ENCODE measurements around the gene PHF8.
A peak's percentile ranks its signal among the peaks of the same experiment; 100 is the strongest.

The PHF8 gene

DNA sequence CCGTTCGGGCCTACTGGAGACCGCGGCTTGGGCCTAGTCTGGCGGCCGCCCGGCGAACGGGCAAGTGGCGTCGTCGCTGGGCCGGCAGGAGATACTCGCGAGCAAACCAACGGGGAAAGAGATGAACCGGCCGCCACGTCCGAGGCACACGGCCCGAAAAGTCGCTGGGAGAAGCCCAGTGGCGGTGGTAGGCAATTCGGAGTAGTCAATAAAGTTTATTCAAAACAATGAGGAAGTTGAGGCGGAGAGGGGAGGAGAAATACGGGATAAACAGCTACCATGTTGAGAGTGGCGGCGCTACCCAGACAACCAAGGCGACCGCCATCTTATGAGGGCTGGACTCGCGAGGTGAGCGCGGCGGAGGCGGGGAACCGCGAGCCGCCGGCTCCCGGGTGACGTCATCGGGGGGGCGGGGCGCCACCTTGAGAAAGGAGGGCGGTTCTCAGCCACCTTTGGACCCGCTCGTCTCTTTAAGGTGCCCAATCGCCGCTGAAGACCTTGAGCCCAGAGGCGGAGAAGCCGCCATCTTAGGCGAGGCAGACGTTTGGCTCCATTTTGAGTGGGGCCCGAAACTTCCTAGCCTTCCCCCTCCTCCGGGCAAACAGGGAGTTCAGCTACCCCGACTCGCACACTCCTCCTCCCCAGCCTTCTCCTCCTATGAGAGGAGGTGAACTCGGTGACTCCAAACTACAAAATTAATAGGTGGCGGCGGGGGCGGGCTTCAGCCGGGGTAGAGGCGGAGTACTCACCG lies at the start of gene PHF8:
Gene PHF8, minus strand, starts transcription at position 348 of the 751 bp plus-strand sequence. CDS start 1,745 bp downstream, outside the sequence.
- DNase-seq: peak; percentile 97

DNA sequence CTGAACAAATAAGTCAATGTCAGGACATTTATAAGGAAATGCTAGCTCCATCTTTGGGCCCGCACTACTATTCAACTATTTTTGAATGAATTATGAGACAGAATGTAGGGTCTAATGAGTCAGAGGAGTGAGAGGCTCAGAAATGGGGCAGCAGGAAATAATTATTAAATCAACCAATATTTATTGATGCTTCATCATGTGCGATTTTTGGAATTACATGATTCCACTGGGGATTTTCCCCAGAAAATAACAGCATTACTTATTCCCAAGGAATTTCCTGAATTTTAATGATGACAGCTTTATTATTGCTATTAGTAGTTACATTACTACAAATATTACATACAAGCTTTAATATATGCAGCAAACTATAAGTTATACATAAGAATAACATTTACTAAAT lies 49.3 kb upstream of the PHF8 start:
- DNase-seq: no peak

DNA sequence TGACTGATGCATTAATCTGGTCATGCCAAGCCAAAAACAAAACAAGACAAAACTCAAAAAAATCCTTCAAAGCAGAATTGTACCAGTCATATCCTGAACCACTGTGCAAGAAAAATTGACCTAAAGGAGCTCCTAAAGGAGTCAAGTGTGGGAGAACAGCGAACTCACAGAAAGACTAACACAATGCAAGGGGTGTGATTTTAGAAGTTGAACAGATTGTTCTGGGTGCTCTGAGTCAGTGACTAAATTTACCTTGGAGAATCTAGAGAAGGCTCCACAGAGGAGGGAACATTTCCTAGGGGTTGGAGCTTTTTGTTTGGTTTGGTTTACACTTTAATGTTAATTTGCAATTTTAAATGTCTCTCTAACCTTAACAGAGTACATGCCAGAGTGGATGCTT lies 48.9 kb upstream of the PHF8 start:
- DNase-seq: no peak

DNA sequence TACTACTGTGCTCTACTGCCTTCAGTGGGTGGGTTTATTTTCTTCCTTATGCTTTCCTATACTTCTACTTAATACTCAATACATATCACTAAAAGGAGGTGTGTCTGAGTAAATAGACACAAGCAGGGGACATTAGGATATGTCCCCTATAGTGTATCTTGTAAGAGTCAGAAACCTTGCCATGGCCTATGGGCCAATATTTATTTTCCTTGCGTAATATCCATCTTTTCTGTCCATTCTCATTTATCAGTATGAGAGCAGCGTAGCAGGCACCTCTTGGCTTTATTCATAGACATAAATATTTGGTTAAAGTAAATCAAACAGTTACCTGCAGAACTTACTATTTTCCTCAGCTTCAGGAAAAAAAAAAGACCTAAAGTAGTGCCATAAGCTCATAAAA lies 46.6 kb upstream of the PHF8 start:
- DNase-seq: no peak

DNA sequence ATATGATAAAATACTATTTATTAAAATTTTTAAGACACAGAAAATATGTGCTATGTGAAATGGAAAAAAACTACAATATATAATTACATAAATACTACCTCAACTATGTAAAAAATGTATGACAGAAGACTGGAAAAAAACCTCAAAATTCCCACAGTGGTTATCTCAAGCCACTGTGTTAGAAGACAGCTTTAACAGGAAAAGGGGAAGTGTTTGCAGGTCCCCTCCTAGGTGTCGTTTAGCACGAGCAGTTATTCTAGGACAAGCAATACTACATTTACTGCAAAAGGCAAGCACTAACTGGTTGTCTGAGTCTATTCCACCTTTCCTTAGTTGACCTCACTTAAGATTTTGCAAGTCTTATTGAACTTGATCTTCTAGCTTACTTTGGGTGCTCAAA lies 44.9 kb upstream of the PHF8 start:
- no peak for DNase-seq

DNA sequence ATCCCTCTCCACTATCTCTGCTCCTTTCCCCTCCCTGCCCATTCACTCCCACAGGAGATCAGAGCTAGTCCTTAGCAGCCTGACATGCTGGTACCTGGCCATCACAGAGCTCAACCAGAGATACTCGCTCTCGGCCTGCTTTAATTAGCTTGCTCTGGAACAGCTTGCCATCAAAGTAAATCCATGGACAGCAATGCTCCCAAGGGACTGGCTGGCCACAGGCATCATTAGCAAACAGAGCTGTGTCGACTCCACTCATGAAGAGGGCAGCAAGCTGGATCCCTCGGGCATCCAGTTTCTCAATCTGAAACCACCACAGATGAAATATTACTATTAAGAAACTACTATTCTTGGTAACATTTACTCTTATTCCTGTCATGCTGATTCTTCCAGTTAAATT lies 43.4 kb upstream of the PHF8 start:
- no peak for DNase-seq

DNA sequence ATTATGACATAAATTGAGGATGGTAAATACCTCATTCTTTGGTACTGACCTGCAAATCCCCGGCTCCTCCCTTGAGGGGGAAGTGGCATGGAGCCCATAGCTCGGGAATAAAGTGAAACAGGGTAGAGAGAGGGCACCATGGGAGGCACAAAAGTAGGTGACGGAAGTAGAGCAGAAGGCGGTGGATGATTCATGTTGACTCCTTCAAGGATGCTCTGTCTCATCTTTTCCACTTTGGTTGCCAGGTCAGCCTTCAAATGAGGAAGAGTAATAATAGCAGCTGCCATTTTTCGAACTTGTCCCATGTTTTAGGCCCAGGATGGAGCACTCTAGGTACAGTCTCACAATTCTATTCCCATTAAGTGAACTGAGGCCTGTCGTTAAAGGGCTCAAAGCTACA lies 41.4 kb upstream of the PHF8 start:
- DNase-seq: no peak

DNA sequence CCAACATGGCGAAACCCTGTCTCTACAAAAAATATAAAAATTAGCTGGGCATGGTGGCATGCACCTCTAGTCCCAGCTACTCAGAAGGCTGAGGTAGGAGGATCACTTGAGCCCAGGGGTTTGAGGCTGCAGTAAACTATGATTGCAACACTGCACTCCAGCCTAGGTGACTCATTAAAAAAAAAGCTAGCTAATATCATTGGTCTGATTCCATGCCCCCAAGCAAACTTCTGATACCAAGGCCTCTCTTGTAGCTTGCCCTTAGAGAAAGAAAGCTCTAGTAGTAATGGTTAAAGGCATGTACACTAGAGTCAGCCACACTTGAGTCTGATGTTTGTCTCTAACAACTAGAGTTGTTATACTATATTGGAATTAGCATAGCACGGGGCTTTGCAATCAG lies 32.6 kb upstream of the PHF8 start:
- no peak for DNase-seq

DNA sequence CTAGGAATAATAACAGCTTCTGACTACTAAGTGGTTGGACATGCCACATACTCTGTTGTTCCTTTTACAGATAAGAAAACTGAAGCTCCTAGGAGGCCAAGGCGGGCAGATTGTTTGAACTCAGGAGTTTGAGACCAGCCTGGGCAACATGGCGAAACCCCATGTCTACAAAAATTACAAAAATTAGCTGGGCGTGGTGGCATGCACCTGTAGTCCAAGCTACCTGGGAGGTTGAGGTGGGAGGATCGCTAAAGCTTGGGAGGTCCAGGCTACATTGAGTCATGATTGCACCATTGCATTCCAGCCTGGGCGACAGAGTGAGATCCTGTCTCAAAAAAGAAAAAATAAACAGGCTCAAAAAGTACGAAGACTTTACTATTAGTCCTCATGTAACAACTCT lies 30.6 kb upstream of the PHF8 start:
- DNase-seq: no peak

DNA sequence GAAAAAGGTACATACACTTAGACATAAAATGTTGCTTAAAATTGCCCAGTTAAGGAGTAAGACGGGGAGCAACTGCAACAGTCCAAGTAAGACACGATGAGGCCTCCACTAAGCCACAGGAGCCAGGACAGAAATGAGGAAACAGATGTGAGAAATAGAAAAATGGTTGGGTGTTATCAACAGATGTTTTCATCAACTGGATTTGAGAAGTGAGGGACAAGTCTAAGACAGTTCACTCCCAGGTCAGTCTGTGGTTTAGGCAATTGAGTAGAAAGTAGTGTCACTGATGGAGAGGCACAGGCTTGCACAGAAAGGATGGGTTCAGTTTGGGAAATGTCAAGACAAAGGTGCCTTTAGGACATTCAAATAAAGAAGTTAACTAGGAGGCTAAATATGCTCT lies 23.5 kb upstream of the PHF8 start:
- no peak for DNase-seq

DNA sequence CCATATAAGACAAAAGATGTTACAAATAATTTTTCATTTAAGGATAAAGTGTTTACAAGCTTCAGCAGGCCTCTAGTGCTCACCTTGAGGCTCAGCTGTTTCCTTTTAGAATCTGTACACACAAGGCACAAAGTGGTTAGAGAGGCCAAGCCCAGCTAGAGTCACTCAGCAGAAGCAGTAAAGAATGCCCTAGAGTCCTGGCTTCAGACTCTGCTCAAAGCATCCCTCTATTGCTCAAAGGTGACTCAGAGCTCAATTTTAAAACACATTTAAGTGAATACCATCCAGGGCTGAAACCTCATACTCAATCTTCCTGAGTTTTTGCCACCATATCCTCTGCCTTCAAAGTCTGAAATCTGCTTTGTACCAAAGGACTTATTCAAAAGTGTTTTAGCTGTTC lies 22.6 kb upstream of the PHF8 start:
- no peak for DNase-seq

DNA sequence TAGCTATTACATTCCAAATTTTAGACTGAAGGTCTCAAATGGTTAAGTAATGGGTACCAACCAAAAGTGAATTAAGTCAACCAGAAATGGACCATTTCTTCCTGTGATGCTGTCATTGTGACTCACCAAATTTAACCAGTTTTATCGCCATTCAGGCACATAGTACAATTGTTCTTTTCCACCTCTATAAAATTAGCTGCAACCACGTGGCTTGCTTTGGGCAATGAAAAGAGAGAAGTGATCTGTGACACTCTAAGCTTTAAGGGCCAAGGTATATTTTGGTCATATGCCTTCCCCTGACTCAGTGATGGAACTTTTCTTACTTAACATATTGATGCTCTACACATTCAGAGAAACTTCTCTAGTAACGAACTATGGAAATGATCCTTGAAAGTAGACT lies 20.3 kb upstream of the PHF8 start:
- DNase-seq: no peak

DNA sequence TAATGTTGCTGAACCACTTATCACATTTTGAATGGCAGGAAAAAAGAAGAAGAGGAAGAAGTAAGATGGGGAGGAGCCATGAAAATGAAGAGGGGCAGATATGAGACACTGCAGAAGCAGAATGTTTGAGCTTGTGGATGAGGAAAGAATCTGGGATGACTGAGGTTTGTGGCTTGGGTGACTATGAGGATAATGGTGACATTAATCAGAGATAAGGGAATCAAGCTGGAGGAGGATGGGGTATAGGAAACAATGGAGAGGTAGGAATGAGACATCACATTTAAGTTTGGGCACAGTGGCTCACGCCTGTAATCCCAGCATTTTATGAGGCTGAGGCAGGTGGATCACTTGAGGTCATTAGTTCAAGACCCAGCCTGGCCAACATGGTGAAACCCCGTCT lies 19.1 kb upstream of the PHF8 start:
- no peak for DNase-seq

DNA sequence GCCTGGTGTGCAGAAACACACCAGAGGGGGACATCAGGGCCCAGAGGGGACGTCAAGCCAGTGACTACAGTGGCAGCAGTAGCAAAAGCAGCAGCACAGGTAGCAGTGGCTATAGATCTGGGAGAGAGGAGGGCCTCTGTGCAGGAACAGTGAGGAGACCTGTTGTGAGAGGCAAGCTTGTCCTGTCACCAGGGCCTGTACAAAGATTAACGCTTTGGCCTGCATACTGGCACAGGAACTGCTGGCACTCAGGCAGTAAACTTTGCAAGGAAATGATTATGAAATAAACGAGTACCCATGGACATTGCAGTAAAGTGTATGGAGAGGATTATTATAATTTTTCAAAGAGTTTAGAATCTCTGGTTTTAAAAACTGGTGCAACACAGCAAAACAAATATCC lies 5.5 kb upstream of the PHF8 start:
- no peak for DNase-seq

DNA sequence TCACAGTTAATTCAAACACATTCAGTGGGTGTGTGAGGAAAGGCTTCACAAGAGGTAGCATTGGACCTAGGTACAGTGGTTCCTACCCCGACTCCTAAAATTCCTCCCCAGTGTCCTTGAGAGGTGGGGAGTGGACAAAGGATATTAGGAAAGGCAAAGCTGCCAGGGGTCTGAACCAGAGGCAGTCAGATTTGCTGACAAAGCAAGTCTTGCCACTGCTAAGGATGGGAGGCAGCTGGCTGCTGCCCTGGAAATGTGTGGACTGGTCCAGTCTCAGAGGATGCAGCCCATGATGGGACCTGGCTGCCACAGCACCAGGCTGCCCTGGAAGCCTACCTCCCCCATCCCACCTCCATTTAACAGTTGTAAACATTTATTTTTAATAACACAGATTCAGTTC lies 4.1 kb upstream of the PHF8 start:
- DNase-seq: no peak

DNA sequence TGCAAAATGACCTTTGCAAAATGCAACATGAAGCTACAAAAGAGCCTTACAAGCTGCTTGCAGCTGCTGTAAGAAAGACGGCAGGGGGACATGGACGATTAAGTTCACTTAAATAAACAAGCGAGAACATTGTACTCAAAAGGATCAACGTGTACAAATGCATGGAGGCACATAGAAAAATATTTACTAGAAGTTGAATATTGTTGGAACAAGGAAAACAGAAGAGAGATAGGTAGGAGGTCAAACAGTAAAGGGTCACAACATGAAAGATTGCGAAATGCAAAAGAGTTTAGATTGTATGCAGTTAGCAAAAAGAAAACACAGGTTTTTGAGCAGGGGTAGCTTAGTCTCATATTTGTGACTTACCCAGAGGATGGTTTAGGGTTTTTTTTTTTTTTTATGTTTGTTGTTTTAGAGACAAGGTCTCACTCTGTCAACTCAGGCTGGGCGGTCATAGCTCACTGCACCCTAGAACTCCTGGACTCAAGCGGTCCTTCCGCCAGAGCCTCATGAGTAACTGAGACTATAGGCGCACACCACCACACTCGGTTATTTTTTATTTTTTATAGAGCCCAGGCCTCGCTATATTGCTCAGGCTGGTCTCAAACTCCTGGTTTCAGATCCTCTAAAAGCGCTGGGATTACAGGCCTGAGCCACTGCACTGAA lies 1.4 kb upstream of the PHF8 start:
- DNase-seq: no peak

DNA sequence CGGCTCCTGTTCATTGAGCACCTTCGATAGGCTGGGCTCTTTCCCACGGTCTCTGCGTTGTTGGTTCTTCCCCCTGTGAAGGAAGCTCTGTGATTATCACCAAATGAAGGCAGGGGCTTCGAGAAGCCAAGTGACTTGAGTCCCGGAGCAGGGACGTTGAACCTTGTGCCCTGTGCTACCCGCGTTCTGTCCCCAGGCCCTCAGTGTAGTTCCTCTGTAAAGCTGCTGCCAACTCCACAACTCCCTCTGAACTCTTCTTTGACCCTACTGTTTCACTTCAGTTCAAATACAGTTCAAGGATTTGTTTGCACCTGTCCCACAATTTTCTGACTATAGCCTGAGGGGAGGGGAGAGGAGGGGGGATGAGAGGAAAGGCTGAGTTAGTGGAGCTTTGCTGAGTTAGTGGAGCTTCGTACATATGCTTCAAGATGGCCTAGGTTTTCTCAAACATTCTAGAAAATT lies 635 bp upstream of the PHF8 start:
- no peak for DNase-seq

DNA sequence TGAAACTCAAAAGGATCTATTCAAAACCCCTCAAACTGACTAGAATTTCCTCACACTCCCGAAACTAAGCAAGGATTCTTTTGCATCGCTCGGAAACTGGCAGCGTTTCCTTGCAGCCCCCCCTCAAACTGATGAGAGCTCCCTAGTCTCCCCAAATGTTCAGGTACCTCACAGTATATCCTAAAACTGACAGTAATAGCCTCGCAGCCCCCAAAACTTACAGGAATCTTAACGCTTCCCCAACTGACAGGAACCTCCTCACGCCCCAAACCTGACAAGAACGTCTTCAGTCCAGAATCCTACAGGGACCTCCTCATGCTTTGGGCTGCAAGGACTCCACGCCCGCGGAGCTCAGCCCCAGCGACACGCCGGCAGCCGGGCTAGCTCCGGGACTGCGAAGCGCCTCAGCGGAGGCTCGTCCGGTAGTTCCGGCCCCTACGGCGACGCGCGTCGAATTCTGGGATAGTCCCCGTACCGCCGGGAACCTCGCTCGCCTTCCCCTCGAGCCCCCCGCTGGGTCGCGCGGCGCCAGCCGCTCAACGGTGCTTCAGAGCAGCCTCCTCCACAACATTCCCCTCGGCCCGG lies 640 bp downstream of the PHF8 start:
- peak; percentile 19 to 45 for DNase-seq

DNA sequence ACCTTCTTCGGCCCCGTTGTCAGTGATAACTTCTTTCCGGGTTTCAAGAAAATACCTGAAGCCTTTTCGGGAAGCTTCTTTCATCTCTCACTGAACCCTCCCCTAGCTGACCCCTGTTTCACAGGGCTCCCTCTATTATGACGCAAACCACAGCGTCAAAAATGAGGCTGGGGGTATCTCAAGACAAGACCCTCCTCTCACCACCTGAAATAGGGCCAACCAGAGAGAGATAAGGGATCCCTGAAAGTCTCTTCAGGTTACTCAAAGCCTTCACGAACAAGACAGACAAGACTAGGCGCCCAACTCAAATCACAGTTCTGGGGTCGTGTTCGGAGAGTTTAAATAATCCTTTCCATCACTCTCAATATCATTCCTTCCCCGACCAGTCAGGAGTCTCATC lies 1.2 kb downstream of the PHF8 start:
- DNase-seq: no peak

DNA sequence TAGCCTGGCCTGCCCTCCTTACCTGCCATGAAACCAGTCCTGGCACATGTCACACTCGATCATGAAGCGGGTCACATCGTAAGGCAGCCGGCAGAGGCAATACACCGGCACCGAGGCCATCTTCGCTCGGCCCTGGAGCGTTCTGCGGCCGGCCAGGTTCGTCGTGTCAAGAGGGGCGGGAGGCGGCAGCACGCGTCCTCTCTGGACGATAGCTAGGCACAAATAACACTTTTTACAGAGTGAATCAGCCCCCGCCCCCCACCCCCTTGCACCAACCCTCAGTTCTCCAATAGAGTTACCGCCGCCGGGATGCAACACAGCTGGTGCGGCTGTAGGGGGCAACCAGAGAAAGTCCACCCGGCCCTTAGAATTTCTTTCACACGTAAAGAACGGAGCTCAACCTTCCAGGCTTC lies 1.7 kb downstream of the PHF8 start:
- DNase-seq: peak; percentile 41 to 59

DNA sequence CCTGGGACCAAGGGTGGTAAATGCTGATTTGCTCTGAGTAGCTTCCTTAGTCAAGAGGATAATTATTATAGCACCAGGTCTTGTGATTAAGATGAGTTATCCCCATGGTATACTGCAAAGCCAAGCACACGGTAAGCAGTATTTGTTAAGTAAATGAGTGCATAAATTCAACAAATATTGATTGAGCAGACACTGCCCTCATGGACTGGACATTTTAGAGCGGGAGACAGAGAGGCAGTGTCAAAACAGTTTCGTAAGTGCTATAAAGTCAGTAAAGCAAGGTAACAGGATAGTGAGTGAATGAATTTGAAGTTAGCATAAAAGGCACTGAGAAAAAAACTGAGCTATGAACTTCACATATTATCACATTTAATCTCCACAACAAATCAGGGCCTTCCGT lies 13.9 kb downstream of the PHF8 start:
- DNase-seq: no peak

DNA sequence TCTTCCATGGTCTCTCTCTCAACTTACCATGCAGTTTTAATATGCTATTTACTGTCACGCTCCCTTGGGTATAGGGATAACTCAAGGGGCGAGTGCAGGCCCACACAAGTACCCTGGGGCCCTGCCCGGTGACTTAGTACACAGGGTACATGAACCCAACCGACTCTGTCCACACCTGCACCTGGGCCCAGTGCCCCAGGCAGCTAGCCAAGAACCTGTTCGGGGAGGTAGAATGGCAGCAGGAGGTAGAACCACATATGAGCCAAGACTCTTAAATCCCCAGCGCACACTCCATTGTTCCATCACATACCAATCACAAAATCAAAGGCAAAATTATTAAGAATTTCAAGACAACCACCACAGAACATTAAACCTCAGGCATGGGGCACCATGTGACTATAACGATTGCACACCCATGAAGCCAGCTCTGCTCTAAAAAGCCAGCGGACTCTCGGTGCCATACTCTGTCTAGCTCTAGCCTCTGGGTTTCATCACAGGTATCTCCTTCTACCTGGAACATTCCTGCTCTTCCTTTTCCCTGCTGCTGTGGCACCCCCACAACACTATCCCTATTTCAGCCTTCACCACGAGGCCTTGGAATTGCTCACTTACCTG lies 14.6 kb downstream of the PHF8 start:
- no peak for DNase-seq

DNA sequence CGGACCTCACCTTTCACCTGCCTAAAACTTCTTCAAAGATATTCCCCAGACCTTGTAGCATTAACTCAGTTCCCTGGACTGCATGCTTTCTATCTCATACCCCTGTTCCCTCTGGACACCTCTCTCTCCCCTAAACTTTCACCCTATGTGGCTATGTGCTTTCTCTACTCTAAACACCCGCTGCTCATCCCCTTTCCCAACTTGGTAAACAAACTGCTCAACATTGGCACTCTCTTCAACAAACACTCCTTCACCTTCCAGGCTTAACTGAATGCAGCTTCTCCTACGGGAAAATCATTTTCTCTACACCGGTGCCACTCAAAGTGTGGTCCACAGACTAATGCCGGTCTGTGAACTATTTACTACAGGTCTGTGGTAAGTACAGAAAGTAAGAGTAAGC lies 19.9 kb downstream of the PHF8 start:
- DNase-seq: no peak

Measured in CD4-positive, alpha-beta T cell treated with Interferon alpha-2 for 1 hour (primary cell).